G401 (cell line): ENCODE results near the gene RGS8. TPM values are rescaled to one million over a fixed set of nuclear protein-coding genes. Genes with fewer than 3 reads are reported as not detected.

Experiments
- DNase-seq: peaks from one replicate; pipeline ENCODE4 v3.0.0-alpha.2; 2015; ENCODE audit warnings: low spot score
- in situ Hi-C: cut with HindIII; loops from 2 replicates; pipeline ENCODE4 v1.10.0; 2016; ENCODE audit warnings: low sequenced_read_pairs, mixed read lengths
- total RNA-seq: library from RNA; depleted of rRNA; stranded (reverse); fragments of >200 nt; shearing (Covaris generic); gene quantifications from 2 replicates; pipeline ENCODE4 v1.2.3, GENCODE V29; 2014; rRNA removed

Gene RGS8, protein sequence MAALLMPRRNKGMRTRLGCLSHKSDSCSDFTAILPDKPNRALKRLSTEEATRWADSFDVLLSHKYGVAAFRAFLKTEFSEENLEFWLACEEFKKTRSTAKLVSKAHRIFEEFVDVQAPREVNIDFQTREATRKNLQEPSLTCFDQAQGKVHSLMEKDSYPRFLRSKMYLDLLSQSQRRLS
- not detected in 2 replicates for total RNA-seq

DNA sequence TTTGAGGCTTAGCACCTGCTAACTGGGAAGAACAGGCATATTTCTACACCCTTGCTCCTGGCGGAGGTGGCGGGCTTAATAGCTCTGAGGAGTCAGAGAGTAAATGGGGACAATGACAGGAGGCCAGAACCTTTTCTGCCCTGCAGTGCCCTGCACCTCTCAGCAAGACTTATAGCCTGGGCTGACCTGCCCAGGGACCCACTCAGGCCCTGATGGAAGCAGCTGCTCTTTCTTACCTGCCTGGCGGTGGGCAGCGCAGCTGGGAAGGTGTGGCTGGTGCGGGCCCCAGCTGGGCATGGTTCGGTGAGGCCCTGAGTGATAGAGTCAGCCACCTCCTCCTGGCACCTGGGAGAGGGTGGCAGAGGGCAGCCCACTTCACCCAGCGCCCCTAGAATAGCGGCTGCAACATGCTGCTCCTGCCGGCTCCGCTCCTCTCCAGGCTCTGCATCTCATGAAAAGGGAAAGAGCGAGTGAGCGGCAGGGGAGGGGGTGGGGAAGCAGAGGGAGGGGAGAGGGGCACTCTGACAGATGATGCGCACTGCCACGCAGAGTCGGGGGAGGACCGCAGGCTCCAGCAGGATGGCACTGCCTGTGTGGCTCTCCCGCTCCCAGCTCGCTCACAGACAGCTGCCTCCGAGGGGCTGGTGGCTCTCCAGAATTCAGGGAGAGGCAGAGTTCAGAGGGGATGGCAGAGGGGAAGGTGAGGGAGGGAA is at the start of gene RGS8:
RGS8 (minus strand) TSS at position 472 of the 713 bp plus-strand sequence. CDS start 14,938 bp downstream, outside the sequence.
- in situ Hi-C loops = no loop called here

DNA sequence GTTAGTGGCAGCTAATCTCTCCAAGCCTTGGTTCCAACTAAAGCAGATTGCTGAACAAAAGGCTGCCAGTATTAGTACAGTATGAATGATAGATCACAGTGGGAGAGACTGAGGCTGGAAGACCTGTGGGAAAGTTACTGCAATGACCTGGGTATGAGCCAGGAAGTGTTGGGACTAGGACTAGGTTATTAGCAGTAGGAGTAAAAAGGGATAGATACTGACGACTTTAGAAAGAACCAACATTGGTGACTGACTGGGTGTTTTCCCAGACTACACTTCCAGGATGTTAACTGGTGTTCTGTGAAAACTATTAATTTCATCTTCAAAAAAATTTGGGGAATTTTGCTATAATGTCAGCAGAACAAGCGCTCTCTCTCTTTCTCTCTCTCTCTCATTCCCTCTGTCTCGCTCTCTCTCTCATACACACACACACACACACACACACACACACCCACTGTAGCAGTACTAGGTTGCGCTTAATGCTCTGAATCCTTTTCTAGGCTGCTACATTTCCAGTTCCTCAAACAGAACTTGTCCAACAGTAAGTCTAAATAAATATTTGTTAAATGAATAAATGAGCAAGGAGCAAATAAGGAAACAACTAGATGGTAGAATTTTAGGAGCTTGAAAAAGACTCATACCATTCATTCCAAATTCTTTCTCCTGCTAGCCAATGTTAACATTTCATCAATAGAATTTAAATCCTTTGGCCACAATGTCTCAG is 47.6 kb upstream of the RGS8 start:
- DNase-seq = no peak
- in situ Hi-C loops = no loop called here

More for the DNA sequence above, at the start of gene RGS8:
- DNase-seq = no peak

DNA sequence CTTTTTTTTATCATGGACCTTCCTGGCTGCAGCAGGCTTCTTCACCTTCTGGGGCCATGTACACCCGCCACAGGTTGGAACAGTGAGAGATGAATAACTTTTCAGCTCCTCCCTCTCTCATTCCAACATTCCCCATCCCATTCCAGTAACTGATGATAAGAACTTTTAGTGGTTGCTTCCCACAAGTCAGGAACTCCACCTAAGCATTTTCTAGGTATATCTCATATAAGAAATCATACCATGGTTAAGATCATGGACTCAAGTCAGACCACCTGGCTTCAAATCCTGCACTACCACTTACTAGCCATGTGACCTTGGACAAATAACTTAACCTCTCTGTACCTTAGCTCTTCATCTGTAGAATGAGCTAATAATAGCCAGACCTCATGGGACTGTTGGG is 42.5 kb upstream of the RGS8 start:
- DNase-seq = no peak

DNA sequence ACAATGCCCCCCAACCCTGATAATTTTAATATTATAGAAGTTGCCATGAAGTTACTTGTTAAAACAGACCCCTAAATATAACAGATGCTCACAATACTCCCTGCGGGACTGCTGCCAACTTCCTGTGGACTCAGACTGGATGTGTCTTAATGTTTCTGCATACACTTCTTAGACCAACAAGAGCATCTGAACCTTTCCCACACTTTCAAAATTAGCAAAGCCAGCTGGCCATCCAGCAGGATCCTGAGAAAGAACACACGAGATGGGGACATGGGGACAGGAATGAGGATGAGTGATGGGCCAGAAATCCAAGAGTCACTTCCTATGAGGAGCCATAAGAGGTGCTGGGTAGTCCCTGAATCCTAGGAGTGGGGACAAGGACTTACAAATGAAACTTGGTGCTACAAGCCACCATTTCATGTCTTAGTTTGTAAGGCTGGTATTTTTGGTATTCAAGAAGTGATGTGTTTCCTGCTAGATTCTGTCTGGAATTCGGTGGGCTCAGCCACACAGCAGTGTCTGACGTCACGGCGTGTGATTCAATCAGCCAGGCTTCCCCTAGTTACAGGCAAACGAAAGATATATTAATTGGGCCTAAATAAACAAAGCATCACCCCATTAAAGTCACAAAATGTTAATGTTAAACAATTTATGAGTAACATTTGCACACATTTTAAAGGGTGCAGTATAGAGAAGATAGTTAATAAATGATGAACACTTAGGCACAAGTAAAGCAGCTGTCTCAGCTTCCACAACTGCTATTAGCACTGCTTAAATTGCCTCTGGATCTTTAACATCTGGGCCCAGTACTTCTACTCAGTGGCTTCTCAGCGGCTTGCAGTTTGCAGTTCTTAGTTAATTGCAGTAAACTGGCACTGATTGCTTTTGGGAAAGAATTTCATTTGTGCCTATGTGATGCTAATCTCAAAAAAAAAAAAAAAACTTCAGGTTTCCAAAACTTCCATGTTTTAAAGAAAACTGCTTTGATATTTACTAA is 41.2 kb upstream of the RGS8 start:
- in situ Hi-C loops = no loop called here
- DNase-seq = no peak

More for the DNA sequence above, 42.5 kb upstream of the RGS8 start:
- in situ Hi-C loops = no loop called here

DNA sequence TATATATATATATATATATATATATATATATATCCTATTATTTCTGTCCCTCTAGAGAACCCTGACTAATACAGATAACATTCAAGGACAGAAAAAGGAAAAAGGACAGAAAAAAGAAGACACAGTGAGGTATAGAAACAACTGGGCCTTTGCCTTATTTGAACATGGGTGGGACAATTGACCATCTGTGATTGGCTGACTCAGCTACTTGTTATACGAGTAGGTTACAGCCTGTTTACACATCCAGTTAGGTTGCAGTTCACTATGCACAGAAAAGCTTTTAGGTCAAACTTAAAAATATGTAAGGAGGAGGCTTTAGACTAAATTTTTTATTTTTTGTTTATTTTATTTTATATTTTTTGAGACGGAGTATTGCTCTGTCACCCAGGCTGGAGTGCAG is 39.8 kb upstream of the RGS8 start:
- in situ Hi-C loops = no loop called here
- DNase-seq = no peak

DNA sequence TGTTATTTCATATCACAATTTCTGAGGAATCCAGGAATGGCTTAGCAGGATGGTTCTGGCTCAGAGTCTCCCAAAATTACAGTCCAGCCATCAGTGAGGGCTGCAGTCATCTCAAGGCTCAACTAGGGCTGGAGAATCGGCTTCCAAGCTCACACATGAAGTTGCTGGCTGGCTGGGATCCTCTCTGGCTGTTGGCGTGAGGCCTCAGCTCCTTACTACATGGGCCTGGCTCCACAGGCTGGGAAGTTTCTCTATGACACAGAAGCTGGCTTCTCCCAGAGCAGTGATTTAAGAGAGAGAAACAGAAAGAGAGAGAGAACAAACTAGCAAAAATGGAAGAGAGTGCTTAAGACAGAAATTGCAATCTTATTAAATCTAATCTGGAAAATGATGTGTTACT is 38.8 kb upstream of the RGS8 start:
- in situ Hi-C loops = no loop called here
- no peak for DNase-seq

DNA sequence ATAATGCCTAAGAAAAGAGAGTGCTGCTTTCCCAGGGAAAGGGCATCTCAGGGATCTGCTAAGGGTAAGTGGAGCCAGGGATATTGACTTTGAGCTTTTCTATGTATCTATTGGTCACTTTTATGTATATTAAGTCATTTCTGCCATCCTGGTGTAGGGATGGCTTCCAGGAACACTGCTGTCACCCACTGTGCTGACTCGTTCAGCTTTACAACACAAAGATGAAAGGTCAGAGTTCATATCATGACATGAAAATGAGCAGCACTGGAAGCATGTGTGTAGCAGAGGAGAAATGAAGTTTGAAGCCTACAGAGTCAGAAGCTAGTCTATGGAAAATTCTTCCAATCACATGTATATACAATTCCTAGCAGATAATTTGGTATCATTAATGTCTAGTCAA is 37.1 kb upstream of the RGS8 start:
- DNase-seq = no peak
- in situ Hi-C loops = no loop called here

DNA sequence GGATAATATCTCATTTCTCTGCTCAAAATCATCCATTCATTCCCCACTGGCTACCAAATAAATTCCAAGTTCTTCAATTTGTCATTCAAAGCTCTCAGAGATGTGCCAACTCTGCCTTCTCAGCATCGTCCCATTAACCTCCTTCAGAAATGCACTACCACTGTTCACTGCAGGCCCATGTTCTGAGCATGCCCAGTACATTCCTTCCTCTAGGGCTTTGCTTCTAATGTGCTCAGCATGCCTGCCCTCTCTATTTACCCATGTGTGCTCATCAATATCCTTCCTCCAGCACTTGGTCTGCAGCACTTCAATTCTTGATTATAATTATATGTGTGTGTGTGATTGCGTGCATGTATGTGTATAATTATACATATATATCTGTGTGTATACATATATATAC is 36.1 kb upstream of the RGS8 start:
- DNase-seq = no peak
- in situ Hi-C loops = no loop called here

DNA sequence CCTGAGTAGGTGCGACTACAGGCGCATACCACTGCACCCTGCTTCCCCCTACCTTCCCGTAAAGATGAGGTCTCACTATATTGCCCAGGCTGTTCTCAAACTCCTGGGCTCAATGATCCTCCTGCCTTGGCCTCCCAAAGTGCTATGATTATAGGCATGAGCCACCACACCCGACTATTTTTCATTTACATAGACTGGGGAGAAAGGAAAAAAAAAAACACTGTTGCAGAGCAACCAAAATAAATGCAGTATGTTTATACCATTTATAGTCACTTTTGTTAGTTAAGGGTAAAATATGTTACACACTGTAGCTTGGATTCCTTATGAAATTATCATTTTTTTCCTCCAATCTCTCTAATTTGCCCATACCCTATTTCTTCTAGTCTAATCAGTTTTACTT is 35.2 kb upstream of the RGS8 start:
- in situ Hi-C loops = no loop called here
- DNase-seq = no peak

DNA sequence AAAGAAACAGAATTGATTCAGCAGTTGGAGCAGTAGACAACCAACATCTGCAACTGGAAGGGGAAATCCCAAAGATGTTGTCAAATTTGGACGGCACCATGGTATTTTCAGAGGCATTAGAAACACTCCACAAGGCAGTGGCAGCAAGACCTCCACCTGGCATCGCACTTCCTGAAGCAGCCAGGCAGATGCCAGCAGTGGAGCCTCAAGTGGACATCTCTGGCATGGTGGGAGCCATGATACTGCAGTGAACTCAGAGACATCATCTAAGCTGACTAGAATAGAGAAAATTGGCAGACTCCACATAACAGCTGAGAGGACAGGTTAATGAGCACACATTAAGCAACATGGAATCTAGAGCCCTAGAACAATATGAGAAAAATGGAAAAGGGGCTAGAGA is 33.9 kb upstream of the RGS8 start:
- DNase-seq = no peak
- in situ Hi-C loops = no loop called here

DNA sequence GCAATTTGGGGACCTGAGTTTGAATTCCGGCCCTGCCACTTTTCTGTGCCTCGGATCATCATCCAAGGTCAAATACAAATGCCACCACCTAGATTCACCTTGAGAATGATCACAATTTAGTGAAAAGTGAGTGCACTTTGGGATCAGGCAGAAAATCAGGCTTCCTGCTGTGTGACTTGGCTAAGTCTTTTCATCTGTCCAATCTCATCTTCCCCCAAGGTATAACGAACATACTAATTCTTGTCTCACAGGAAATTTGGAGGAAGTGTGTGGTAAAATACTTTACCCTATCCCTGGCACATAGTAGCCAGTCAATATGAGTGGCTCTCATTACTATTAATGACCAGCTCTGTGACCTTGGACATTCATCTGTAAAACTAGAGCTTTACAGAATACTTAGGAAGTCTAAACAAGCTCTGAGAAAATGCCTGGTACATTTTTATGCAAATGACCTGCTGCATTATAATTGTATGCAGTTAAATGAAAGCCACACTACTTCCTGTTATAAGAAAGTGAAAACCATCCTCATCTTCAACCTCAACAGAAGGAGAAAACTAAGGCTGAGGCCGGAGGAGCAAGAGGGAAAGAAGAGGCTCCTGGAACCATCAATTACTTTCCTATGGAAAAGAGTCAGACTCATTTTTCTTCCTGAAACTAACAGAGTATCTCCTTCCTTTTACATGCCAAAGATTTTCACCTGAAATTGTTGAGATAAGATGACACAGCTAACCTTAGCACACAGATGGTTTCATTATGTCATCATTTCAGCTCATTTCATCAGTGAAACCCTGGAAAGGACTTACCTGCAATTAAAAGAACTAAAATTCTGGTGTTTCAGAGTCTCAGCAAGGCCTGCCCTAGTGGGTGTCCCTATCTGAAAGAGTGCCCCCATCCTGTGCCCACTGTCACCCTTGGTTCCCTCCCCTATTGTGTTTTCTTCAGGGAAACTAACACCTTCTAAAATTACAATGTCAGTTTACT is 32.6 kb upstream of the RGS8 start:
- in situ Hi-C loops = no loop called here
- no peak for DNase-seq

DNA sequence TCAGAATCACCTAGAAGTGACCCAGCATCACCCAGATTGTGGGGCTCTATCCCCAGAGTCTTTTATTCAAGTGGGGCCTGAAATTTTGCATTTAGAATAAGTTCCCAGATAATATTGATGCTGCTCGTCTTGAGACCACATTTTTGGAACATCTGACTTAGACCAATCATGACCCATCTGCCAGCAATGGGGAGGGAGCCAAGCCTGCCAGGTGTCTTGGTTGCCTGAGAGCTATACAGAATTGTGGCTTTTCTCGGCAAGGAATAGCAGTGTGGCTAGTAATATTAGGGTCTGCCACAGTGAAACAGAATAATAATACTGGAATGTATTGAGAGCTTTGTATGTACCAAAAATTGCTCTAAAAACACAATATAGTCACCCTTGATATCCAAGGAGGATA is 31.1 kb upstream of the RGS8 start:
- in situ Hi-C loops = no loop called here
- DNase-seq = peak; percentile 68

DNA sequence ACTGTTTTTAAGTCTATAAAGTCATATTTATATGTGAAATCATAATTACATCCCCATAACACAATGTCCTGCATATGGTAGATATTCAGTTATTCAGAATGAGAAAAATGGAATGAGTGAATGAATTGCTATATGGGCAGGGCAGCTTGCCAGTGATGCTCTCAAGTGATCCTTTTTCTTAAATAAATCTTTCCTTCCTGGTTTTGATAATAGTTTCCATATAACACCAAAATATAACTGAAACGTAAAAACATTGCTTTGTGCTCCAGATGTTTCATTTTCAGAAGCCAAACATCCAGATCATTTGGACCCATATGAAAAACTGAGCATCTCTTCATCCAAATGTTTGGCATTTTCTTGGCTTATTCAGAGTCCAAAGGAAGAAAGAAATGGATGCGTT is 30.2 kb upstream of the RGS8 start:
- no peak for DNase-seq
- in situ Hi-C loops = no loop called here

DNA sequence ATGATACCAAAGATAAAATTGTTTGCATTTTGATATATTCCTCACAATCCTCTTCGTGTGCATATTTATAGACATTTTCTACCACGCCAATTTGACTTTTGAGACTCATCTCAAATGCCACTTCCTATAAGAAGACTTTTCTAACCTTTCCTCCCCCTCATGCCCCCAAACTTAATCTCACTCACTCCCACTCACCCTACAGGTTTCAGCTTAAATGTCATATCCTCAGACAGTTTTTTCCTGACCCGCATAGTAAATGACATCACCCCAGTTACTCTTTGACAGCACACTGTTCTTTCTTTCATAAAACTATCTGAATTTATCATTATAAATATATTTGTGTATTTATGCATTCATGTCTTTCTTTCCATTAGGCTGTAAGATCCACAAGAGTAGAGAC is 29.6 kb upstream of the RGS8 start:
- in situ Hi-C loops = no loop called here
- DNase-seq = no peak

DNA sequence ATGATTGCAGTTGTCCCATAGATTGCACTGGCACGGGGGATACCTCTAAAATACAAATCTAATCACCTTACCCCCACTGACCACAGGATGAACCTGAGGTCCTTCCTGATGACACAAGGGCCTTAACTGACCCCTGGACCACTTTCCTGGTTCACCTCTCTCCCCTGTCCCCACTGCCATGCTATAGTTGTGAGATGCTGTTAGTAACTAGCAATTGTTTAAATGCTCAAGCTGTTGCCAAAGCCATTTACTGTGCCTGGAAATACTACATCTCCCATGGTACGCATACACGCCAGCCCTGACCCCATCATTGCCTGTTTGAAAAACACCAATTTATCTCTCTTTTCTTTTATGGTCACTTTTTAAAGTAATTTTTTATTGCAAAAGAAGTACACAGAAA is 29.1 kb upstream of the RGS8 start:
- in situ Hi-C loops = no loop called here

DNA sequence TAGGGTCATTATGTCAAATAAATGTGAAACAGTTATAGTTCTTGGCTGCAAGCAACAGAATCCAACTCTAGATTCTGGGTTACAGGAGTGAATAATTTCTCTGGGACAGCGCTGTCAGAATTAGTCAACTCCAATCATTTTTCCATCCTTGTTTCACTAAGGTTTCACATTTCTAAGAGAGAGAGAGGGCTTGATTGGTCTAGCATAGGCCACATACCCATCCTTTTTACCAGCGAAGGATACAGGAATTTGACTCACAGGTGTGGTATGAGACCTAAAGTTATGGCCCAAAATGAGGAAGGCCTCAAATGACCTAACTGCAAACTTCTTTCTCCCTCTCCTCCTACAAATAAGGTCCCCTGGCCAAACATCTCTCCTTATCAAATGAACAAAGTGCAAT is 25.5 kb upstream of the RGS8 start:
- DNase-seq = no peak
- in situ Hi-C loops = no loop called here

More for the DNA sequence above, 29.1 kb upstream of the RGS8 start:
- DNase-seq = no peak

DNA sequence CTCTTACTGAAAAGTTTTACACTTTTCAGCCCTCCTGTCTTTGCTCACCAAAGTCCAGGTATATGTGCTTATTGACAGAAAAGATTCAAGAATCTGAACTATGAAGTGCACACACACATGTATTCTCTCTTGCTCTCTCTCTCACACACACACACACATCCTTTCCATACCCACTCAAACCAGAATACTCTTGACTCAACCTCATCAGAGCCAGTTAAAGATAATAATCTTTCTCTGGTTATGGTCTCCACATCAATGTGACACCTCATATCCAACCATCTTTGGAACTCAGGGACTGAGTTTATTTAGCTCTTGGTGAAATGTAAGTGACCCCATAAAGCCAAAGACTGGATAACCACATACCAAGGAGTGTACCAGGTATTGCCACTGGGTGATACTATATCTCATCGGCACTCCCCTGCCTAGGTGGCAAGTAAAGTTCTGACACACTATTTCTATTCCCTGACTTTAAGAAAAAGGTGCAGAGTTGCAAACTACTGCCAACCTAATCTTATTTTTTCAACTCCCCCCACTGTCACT is 24.9 kb upstream of the RGS8 start:
- in situ Hi-C loops = no loop called here

DNA sequence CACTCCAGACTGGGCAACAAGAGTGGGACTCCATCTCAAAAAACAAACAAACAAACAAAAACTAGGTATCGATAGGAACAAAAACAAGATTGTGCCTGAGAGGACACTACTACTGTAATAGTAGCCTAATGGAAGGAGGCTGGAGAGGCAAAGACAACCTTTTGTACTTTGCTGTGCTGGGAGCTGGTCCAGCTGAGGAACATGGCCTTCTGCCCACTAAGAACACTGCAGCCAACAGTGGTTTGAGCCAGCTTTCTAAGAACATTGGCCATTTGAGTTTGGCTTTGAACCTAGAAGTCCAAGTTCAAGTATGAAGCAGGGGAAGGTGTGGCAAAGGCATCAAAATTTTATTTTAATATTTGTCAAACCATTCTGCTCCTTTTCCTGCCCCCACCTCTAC is 22.7 kb upstream of the RGS8 start:
- peak; percentile 34 for DNase-seq
- in situ Hi-C loops = no loop called here

More for the DNA sequence above, 24.9 kb upstream of the RGS8 start:
- DNase-seq = no peak
